ENCODE results near the gene SHISAL1.

The SHISAL1 gene

GRCh38 chr22:44338177-44338810, 25.5 kb upstream of the SHISAL1 start:
- no peak for DNase-seq (ENCODE audit: low read depth)
- H3K4me3 ChIP-seq (ENCODE audit: control insufficient read depth, low read depth, low read length) = no peak overlapping the region
- no peak for TF ChIP-seq CTCF (conservative IDR thresholded peaks at IDR 0.05; ENCODE audit: control insufficient read depth, insufficient read depth, low read depth, low read length)

- TF ChIP-seq CTCF (conservative IDR thresholded peaks at IDR 0.05; ENCODE audit: control insufficient read depth, insufficient read depth, low read depth, low read length) = no peak
- DNase-seq (ENCODE audit: low read depth) = peak; percentile 66
- no peak overlapping the region for H3K4me3 ChIP-seq (ENCODE audit: control insufficient read depth, low read depth, low read length)
Observed at GRCh38 chr22:44337678-44338004, 24.9 kb upstream of the SHISAL1 start.

- no peak overlapping the region for H3K4me3 ChIP-seq (ENCODE audit: control insufficient read depth, low read depth, low read length)
- no peak for TF ChIP-seq CTCF (conservative IDR thresholded peaks at IDR 0.05; ENCODE audit: control insufficient read depth, insufficient read depth, low read depth, low read length)
Observed at GRCh38 chr22:44336962-44337677, 24.4 kb upstream of the SHISAL1 start.

GRCh38 chr22:44335903-44336803, 23.4 kb upstream of the SHISAL1 start:
- H3K4me3 ChIP-seq (ENCODE audit: control insufficient read depth, low read depth, low read length) = no peak overlapping the region
- TF ChIP-seq CTCF (conservative IDR thresholded peaks at IDR 0.05; ENCODE audit: control insufficient read depth, insufficient read depth, low read depth, low read length) = no peak
- DNase-seq (ENCODE audit: low read depth) = no peak

More at GRCh38 chr22:44336962-44337677, 24.4 kb upstream of the SHISAL1 start:
- no peak for DNase-seq (ENCODE audit: low read depth)

- no peak for DNase-seq (ENCODE audit: low read depth)
- no peak for TF ChIP-seq CTCF (conservative IDR thresholded peaks at IDR 0.05; ENCODE audit: control insufficient read depth, insufficient read depth, low read depth, low read length)
- H3K4me3 ChIP-seq (ENCODE audit: control insufficient read depth, low read depth, low read length) = no peak overlapping the region
Observed at GRCh38 chr22:44335066-44335839, 22.5 kb upstream of the SHISAL1 start.
